IMR-90 (cell line): ENCODE data around the gene AUH. TPM values are rescaled to one million over a fixed set of nuclear protein-coding genes. Genes with fewer than 3 reads are reported as not detected.

ENCODE experiments used
- ATAC-seq: fragments of 200-7000 bp; cut with Tn5 transposase; 2 replicates; pipeline ENCODE4 v1.9.1; 2020; ENCODE audit warnings: low read depth, mild to moderate bottlenecking, moderate library complexity
- BruUV-seq: library from RNA; stranded (reverse); fragments of 400-500 nt; replicated peaks from 2 replicates; lab custom pipeline; 2021; lab: Mats Ljungman, UMichigan
- CTCF ChIA-PET: fragments of 300-600 bp; formaldehyde crosslinking; extraction: SDS; loops from one replicate; lab custom pipeline; 2021; ENCODE audit warnings: antibody characterized with exemption; lab: Yijun Ruan, JAX
- POLR2A ChIA-PET: fragments of 300-600 bp; sonication (Branson Sonifier 250); formaldehyde crosslinking; loops from one replicate; lab custom pipeline; 2022; ENCODE audit warnings: antibody characterized with exemption; ENCODE audit not compliant: unreplicated experiment; lab: Charles Lee
- DNase-seq: peaks from one replicate; pipeline ENCODE4 v3.0.0; 2013
- H2AFZ ChIP-seq: replicated peaks from 2 replicates; pipeline ENCODE3; 2013; ENCODE audit warnings: low read length, mild to moderate bottlenecking; ENCODE audit not compliant: poor library complexity
- H2AK5ac ChIP-seq: 2 replicates; pipeline ENCODE4 v1.6.1; 2013; ENCODE audit warnings: low read depth, low read length, inconsistent platforms
- H2AK9ac ChIP-seq: replicated peaks from 2 replicates; pipeline ENCODE3; 2013; ENCODE audit warnings: mild to moderate bottlenecking, low read depth, low read length, moderate library complexity; ENCODE audit not compliant: poor library complexity
- H2BK120ac ChIP-seq: 2 replicates; pipeline ENCODE4 v1.6.1; 2013; ENCODE audit warnings: low read depth, low read length, inconsistent platforms
- H2BK15ac ChIP-seq: 3 replicates; pipeline ENCODE4 v1.6.1; 2013; ENCODE audit warnings: low read depth, low read length, inconsistent platforms
- H2BK20ac ChIP-seq: 2 replicates; pipeline ENCODE4 v1.6.1; 2013; ENCODE audit warnings: low read depth, mild to moderate bottlenecking, inconsistent platforms, low read length, moderate library complexity
- H2BK5ac ChIP-seq: 2 replicates; pipeline ENCODE4 v1.6.1; 2013; ENCODE audit warnings: mild to moderate bottlenecking, low read depth, low read length, inconsistent platforms; ENCODE audit not compliant: poor library complexity, severe bottlenecking
- H3K14ac ChIP-seq: replicated peaks from 2 replicates; pipeline ENCODE4 v1.6.1; 2013; ENCODE audit warnings: low read depth, low read length, inconsistent platforms
- H3K18ac ChIP-seq: 2 replicates; pipeline ENCODE4 v1.6.1; 2013; ENCODE audit warnings: low read depth, low read length, control low read depth
- H3K23ac ChIP-seq: 2 replicates; pipeline ENCODE4 v1.6.1; 2013; ENCODE audit warnings: low read depth, low read length, inconsistent platforms
- H3K27ac ChIP-seq: 2 replicates; pipeline ENCODE4 v1.5.1; 2013; ENCODE audit warnings: mild to moderate bottlenecking, control low read depth, low read length; ENCODE audit not compliant: insufficient read depth
- H3K27me3 ChIP-seq: 2 replicates; pipeline ENCODE4 v1.6.1; 2013; ENCODE audit warnings: low read length; ENCODE audit not compliant: control insufficient read depth, insufficient read depth
- H3K36me3 ChIP-seq: 2 replicates; pipeline ENCODE4 v1.6.1; 2013; ENCODE audit warnings: low read length, mixed read lengths; ENCODE audit not compliant: control insufficient read depth, insufficient read depth
- H3K4ac ChIP-seq: 2 replicates; pipeline ENCODE4 v1.6.1; 2013; ENCODE audit warnings: low read depth, low read length, inconsistent platforms
- H3K4me1 ChIP-seq: 2 replicates; pipeline ENCODE4 v1.6.1; 2013; ENCODE audit warnings: low read length, mixed read lengths; ENCODE audit not compliant: control insufficient read depth, insufficient read depth
- H3K4me2 ChIP-seq: 2 replicates; pipeline ENCODE4 v1.6.1; 2013; ENCODE audit warnings: low read depth, mild to moderate bottlenecking, control low read depth, low read length, moderate library complexity
- H3K4me3 ChIP-seq: 2 replicates; pipeline ENCODE4 v1.5.1; 2013; ENCODE audit warnings: low read depth, mild to moderate bottlenecking, control low read depth, low read length, moderate library complexity; ENCODE audit not compliant: insufficient read depth
- H3K56ac ChIP-seq: 2 replicates; pipeline ENCODE4 v1.6.1; 2013; ENCODE audit warnings: low read length, inconsistent platforms; ENCODE audit not compliant: insufficient read depth; ENCODE audit errors: extremely low read depth
- H3K79me1 ChIP-seq, 2 experiments: 2 replicates each; pipeline ENCODE4 v1.6.1; 2013; ENCODE audit warnings: low read length in 2 of 2, inconsistent platforms in 1 of 2, low read depth in 1 of 2
- H3K9ac ChIP-seq: 2 replicates; pipeline ENCODE4 v1.6.1; 2013; ENCODE audit warnings: low read depth, low read length, control low read depth
- H3K9me1 ChIP-seq: 2 replicates; pipeline ENCODE4 v1.6.1; 2013; ENCODE audit warnings: low read length, inconsistent platforms; ENCODE audit not compliant: insufficient read depth
- H3K9me3 ChIP-seq: 2 replicates; pipeline ENCODE4 v1.6.1; 2013; ENCODE audit warnings: low read length; ENCODE audit not compliant: control insufficient read depth, insufficient read depth
- H4K20me1 ChIP-seq: 2 replicates; pipeline ENCODE4 v1.6.1; 2013; ENCODE audit warnings: low read length, inconsistent platforms; ENCODE audit not compliant: insufficient read depth
- H4K5ac ChIP-seq: 2 replicates; pipeline ENCODE4 v1.6.1; 2013; ENCODE audit warnings: mild to moderate bottlenecking, low read depth, low read length, control low read depth
- H4K8ac ChIP-seq, 2 experiments: 2 replicates each; pipeline ENCODE4 v1.6.1; 2013; ENCODE audit warnings: low read depth in 2 of 2, low read length in 2 of 2, control low read depth in 1 of 2, inconsistent platforms in 1 of 2
- H4K91ac ChIP-seq: 2 replicates; pipeline ENCODE4 v1.6.1; 2013; ENCODE audit warnings: low read depth, low read length, inconsistent platforms; ENCODE audit not compliant: insufficient read depth
- CHD1 ChIP-seq: IDR thresholded peaks from 2 replicates; pipeline ENCODE4 v1.6.1; 2012; ENCODE audit warnings: low read depth, low read length, improper control_type of control experiment
- FOS ChIP-seq: fragments of 150-350 bp; IDR thresholded peaks from 2 replicates; pipeline ENCODE4 v1.6.1; 2016; ENCODE audit warnings: low read depth, low read length
- MAZ ChIP-seq: IDR thresholded peaks from 2 replicates; pipeline ENCODE4 v1.6.1; 2012; ENCODE audit warnings: low read depth, mild to moderate bottlenecking, low read length, improper control_type of control experiment, moderate library complexity, borderline replicate concordance
- MXI1 ChIP-seq: IDR thresholded peaks from 2 replicates; pipeline ENCODE4 v1.6.1; 2012; ENCODE audit warnings: low read depth, mild to moderate bottlenecking, low read length, moderate library complexity, borderline replicate concordance
- POLR2A ChIP-seq: IDR thresholded peaks from 2 replicates; pipeline ENCODE4 v1.6.1; 2012; ENCODE audit warnings: mild to moderate bottlenecking, low read depth, low read length
- RAD21 ChIP-seq: IDR thresholded peaks from 2 replicates; pipeline ENCODE4 v1.6.1; 2012; ENCODE audit warnings: low read length, improper control_type of control experiment
- RFX5 ChIP-seq: IDR thresholded peaks from 2 replicates; pipeline ENCODE4 v1.8.0; 2012; ENCODE audit warnings: low read depth, mild to moderate bottlenecking, low read length, moderate library complexity
- USF2 ChIP-seq: fragments of 150-350 bp; IDR thresholded peaks from 2 replicates; pipeline ENCODE4 v1.6.1; 2017; ENCODE audit warnings: mild to moderate bottlenecking, antibody characterized with exemption, low read length, low read depth
- dilution Hi-C: fragments of 300-500 bp; cut with HindIII; formaldehyde crosslinking; loops from one replicate; pipeline ENCODE4 v1.14.3; 2018; ENCODE audit warnings: low sequenced_read_pairs; ENCODE audit not compliant: unreplicated experiment
- in situ Hi-C: fragments of 300-500 bp; cut with MboI; formaldehyde crosslinking; loops from 3 replicates; pipeline ENCODE4 v1.14.3; 2019; ENCODE audit warnings: low sequenced_read_pairs, inconsistent platforms, mixed read lengths
- intact Hi-C: fragments of 100-400 bp; cut with micrococcal nuclease; formaldehyde crosslinking; loops from 2 replicates; pipeline ENCODE4 v1.10.0; 2022
- polyA plus RNA-seq, 3 experiments: library from polyadenylated mRNA; depleted of rRNA; stranded (reverse); fragments of >200 nt; gene quantifications; 2 replicates each; pipeline ENCODE4 v1.2.3, GENCODE V29; 2012; ENCODE audit warnings: low replicate concordance in 1 of 3
- total RNA-seq: library from RNA; depleted of rRNA; stranded (reverse); fragments of >200 nt; gene quantifications from 2 replicates; pipeline ENCODE4 v1.2.3, GENCODE V29; 2012

The AUH gene
- total and polyA plus RNA-seq, 2 of the 4 experiments (the other 2 are of a cell fraction): 5.9 to 8.1 TPM

- Histone ChIP-seq H3K4me1 (no peaks in the 10 kb centered on the region), H2BK20ac (no peak overlapping the region), H3K4me3 (no peak overlapping the region), H4K8ac (no peak overlapping the region), H2AK5ac (no peak overlapping the region), H2BK15ac (no peak overlapping the region), H2AK9ac (no peak overlapping the region), H2BK5ac (no peak overlapping the region), H2AFZ (no peak overlapping the region), H3K9me3 (no peaks in the 10 kb centered on the region), H3K27ac (no peak overlapping the region), H3K14ac (no peak overlapping the region), H3K18ac (no peak overlapping the region), H3K56ac (no peak overlapping the region), H2BK120ac (no peak overlapping the region), H3K36me3 (peaks cover 8% of the 10 kb centered on the region), H4K91ac (no peak overlapping the region), H3K9me1 (peaks cover 6% of the 10 kb centered on the region; the same call in 1 of the 2 replicates), H3K79me1 (peaks cover 4 to 25% of the 10 kb centered on the region in 2 experiments; a peak in 3 of 4 replicates), H3K23ac (no peak overlapping the region), H4K20me1 (no peaks in the 10 kb centered on the region), H3K4me2 (no peak overlapping the region), H3K4ac (no peak overlapping the region), H3K27me3 (no peaks in the 10 kb centered on the region), H3K9ac (no peak overlapping the region), H4K5ac (no peak overlapping the region)
- no peak for DNase-seq
- ChIA-PET POLR2A (no interaction called here), CTCF (interaction anchor here (0.7 kb wide), 1 partner anchor 100 kb away, joined by 3 read pairs; no protein-coding TSS in a partner anchor)
- intact Hi-C loops (no loop called here), in situ Hi-C loops (no loop called here), dilution Hi-C loops (no loop called here)
- ATAC-seq: no peak
- BruUV-seq: no TSS peak
- TF ChIP-seq MXI1 (no peak), FOS (no peak), RAD21 (no peak), POLR2A (no peak), CHD1 (no peak), MAZ (no peak), RFX5 (no peak), USF2 (no peak)
Observed at GRCh38 chr9:91321691-91322090, 40.0 kb downstream of the AUH start.
